Colonic mucosa (tissue), 4 donors: Measurements from ENCODE around the gene TSHZ1. TPM values are rescaled to one million over a fixed set of nuclear protein-coding genes. Genes with fewer than 3 reads are reported as not detected.

Experiments used
- DNase-seq: peaks from one replicate; pipeline ENCODE4 v3.0.0-alpha.2; 2020
- H3K27ac ChIP-seq: fragments of 200-600 bp; one replicate; pipeline ENCODE4 v1.8.0; 2021
- H3K27me3 ChIP-seq: fragments of 200-600 bp; one replicate; pipeline ENCODE4 v1.8.0; 2021
- H3K36me3 ChIP-seq: fragments of 200-600 bp; one replicate; pipeline ENCODE4 v1.8.0; 2021
- H3K4me1 ChIP-seq: fragments of 200-600 bp; one replicate; pipeline ENCODE4 v1.8.0; 2021; ENCODE audit warnings: mild to moderate bottlenecking
- H3K4me3 ChIP-seq: fragments of 200-600 bp; one replicate; pipeline ENCODE4 v1.8.0; 2021
- H3K9ac ChIP-seq, 2 donors: one replicate each; pipeline ENCODE4 v1.7.0; 2013; ENCODE audit warnings: control low read depth in 2 of 2, low read depth in 2 of 2, low read length in 2 of 2
- H3K9me3 ChIP-seq: fragments of 200-600 bp; one replicate; pipeline ENCODE4 v1.8.0; 2021
- CTCF ChIP-seq: fragments of 200-600 bp; IDR thresholded peaks from one replicate; pipeline ENCODE4 v1.8.0; 2022; ENCODE audit warnings: antibody characterized with exemption, mild to moderate bottlenecking
- intact Hi-C: fragments of 100-400 bp; cut with DNase I; formaldehyde crosslinking; loops from one replicate; pipeline ENCODE4 v1.14.1; 2022
- total RNA-seq, 2 donors: library from RNA; stranded (reverse); fragmentation: NEBNext Ultra II Directional in 1 of 2; extraction: Animal tissue kit (Norgen Biotek cat#: 25700) in 1 of 2; gene quantifications; one replicate each; pipeline ENCODE4 v1.2.1, GENCODE V29; 2021
- donor health status: healthy.
- donor health status: DM: no; HTN: no; CAD: no.
- donor health status: DM: no; HTN: no; CAD: no.

TSHZ1 gene
- total RNA-seq, 2 donors from 2014 or later, result 16.6 to 34.3 TPM

GRCh38 chr18:75265872-75266271 lies 55.3 kb downstream of the TSHZ1 start:
- intact Hi-C loops, result no loop called here
- no peaks in the 10 kb centered on the region for H3K9me3 ChIP-seq
- DNase-seq, result no peak
- H3K36me3 ChIP-seq, result no peaks in the 10 kb centered on the region
- no peak for TF ChIP-seq CTCF
- H3K27me3 ChIP-seq, result no peaks in the 10 kb centered on the region
- H3K27ac ChIP-seq, result no peak overlapping the region
- no peak overlapping the region for H3K9ac ChIP-seq
- H3K4me3 ChIP-seq, result no peak overlapping the region
- H3K4me1 ChIP-seq, result no peaks in the 10 kb centered on the region

GRCh38 chr18:75267643-75268363 lies 57.2 kb downstream of the TSHZ1 start:
- intact Hi-C loops, result no loop called here
- H3K4me1 ChIP-seq, result no peaks in the 10 kb centered on the region
- no peaks in the 10 kb centered on the region for H3K9me3 ChIP-seq
- H3K4me3 ChIP-seq, result no peak overlapping the region
- H3K27ac ChIP-seq, result no peak overlapping the region
- H3K27me3 ChIP-seq, result no peaks in the 10 kb centered on the region
- H3K36me3 ChIP-seq, result no peaks in the 10 kb centered on the region
- DNase-seq, result no peak
- TF ChIP-seq CTCF, result no peak
- H3K9ac ChIP-seq, result no peak overlapping the region

- TF ChIP-seq CTCF, result no peak
- no peak for DNase-seq
- H3K27ac ChIP-seq, result no peak overlapping the region
Observed at GRCh38 chr18:75268364-75268646, 57.7 kb downstream of the TSHZ1 start.

DNA sequence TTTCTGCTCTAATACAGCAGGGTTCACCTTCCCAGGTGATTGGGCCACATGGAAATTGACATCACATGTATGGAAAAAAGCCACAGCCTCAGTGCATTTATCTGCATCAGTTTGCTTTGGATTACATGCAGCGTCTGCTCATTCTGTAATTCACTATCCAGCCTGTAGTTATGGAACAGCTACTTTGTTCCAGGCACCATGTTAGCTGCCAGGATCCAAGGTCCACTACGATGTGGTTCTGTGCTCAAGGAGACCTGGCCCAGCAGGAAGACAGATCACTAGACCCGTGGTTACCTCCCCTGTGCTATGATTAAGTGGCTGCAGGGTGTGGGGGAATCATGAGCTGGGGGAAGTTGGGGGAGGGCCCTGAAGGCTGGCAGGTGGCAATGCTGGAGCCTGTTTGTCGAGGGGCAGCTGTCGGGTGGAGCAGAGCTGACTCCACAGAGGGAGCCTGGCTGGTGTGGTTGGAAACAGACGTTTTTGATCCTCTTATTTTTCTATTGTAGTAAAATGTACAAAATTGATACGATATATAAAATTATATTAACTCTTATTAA lies 58.6 kb downstream of the TSHZ1 start:
- no peak for DNase-seq
- intact Hi-C loops, result no loop called here
- H3K9ac ChIP-seq, result no peak overlapping the region
- H3K9me3 ChIP-seq, result no peaks in the 10 kb centered on the region
- no peak for TF ChIP-seq CTCF
- no peak overlapping the region for H3K27ac ChIP-seq
- no peaks in the 10 kb centered on the region for H3K27me3 ChIP-seq
- H3K36me3 ChIP-seq, result no peaks in the 10 kb centered on the region
- H3K4me3 ChIP-seq, result no peak overlapping the region
- no peaks in the 10 kb centered on the region for H3K4me1 ChIP-seq

More at GRCh38 chr18:75268364-75268646, 57.7 kb downstream of the TSHZ1 start:
- Histone ChIP-seq H3K4me1 (no peaks in the 10 kb centered on the region), H3K27me3 (no peaks in the 10 kb centered on the region), H3K36me3 (no peaks in the 10 kb centered on the region), H3K9me3 (no peaks in the 10 kb centered on the region), H3K4me3 (no peak overlapping the region), H3K9ac (no peak overlapping the region)
- intact Hi-C loops, result no loop called here

- no peaks in the 10 kb centered on the region for H3K27me3 ChIP-seq
- H3K27ac ChIP-seq, result no peak overlapping the region
- no peaks in the 10 kb centered on the region for H3K36me3 ChIP-seq
- no peaks in the 10 kb centered on the region for H3K4me1 ChIP-seq
- no peaks in the 10 kb centered on the region for H3K9me3 ChIP-seq
- H3K4me3 ChIP-seq, result no peak overlapping the region
- DNase-seq, result no peak
- no peak for TF ChIP-seq CTCF
- intact Hi-C loops, result no loop called here
- H3K9ac ChIP-seq, result no peak overlapping the region
Observed at GRCh38 chr18:75269696-75270095, 59.1 kb downstream of the TSHZ1 start.
